ENCODE results near the gene MTSS2.

MTSS2 gene

DNA sequence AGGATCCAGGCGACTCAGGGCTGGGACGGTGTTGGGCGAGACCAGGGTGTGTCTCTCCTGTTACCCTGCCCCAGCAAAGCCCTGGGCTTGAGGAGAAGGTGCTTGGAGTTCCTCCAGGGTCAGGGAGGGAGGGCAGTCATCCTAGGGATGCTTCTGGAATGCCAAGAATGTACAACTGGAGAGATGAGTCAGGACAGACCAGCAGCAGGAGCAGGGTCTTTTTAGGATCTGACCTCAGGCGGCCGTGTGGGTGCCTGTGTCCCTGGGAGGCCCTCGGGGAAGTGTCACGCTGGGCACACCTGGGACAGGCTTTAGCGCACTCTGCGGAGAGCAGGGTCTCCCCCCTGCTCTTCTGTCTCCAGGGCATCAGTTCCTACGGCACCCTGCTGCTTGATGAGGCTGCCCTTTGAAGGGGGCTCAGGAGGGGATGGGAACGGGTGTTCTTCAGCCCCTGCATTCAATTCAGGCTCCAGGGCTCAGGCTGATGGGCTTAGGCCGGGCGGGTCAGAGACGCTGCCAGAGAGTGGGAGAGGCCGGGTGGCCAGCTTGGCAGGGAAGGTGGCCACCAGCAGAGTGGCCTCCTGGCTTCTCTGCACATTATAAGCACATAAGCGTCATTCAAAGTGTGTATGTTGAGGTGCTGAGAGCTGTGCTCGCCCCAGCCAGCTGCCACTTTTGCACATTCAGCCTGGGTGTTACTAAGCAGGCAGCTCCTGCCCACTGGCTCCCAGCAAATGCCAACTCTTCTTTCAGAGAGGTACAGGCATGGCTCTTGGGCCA is 8.4 kb upstream of the MTSS2 start:
- H3K9ac ChIP-seq (ENCODE audit: low read length): peak overlapping the region; percentile 39
- H3K36me3 ChIP-seq (ENCODE audit: control insufficient read depth, insufficient read depth, low read length): no peaks in the 10 kb centered on the region
- no peak overlapping the region for H3K4me3 ChIP-seq (ENCODE audit: low read length)
- H3K27me3 ChIP-seq (ENCODE audit: control insufficient read depth, insufficient read depth, low read length): no peaks in the 10 kb centered on the region
- peak overlapping the region; percentile 98 for H3K27ac ChIP-seq (ENCODE audit: low read depth, low read length)
- peaks cover 83% of the 10 kb centered on the region for H3K4me1 ChIP-seq (ENCODE audit: control insufficient read depth, insufficient read depth, low read length)

DNA sequence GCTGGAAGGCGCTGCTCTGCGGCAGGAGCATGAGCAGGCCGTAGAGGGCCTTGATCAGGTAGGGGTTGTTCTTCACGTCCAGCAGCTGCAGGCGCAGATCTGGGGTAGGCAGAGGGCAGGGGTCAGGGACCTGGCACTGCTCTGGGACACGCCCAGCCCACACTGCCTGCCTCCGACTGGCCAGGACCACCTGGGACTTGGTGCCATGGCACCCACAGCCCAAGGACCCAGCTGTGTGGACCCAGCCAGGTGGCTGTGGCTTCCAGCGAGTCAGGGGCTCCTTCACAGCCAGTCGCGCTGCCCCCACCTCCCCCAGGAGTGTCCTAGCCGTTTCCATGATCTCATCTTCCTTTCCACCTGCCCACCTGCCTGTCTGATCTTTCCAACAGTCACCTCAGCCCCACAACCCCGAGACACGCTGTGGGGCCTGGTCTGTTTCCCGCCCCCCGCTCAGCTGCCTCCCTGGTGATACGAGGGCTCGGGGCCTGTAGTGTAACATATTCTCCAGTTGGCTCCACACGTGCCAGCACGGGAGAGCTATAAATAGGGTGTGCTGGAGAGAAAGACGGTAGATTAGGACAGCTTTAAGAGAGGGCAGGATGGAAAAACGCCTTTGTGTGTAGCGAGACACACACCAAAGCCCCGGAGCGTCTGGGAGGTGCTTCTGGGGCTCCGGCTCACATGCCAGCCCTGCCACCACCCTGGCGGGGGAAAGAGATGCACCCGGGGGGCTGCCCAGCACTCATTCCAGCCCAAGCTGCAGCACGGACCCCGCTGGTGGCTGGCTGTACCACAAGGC is 7.2 kb upstream of the MTSS2 start:
- Histone ChIP-seq H3K4me1 (ENCODE audit: control insufficient read depth, insufficient read depth, low read length) (peaks cover 91% of the 10 kb centered on the region), H3K27ac (ENCODE audit: low read depth, low read length) (peak overlapping the region; percentile 98), H3K9ac (ENCODE audit: low read length) (no peak overlapping the region), H3K4me3 (ENCODE audit: low read length) (no peak overlapping the region), H3K27me3 (ENCODE audit: control insufficient read depth, insufficient read depth, low read length) (no peaks in the 10 kb centered on the region), H3K36me3 (ENCODE audit: control insufficient read depth, insufficient read depth, low read length) (no peaks in the 10 kb centered on the region)

DNA sequence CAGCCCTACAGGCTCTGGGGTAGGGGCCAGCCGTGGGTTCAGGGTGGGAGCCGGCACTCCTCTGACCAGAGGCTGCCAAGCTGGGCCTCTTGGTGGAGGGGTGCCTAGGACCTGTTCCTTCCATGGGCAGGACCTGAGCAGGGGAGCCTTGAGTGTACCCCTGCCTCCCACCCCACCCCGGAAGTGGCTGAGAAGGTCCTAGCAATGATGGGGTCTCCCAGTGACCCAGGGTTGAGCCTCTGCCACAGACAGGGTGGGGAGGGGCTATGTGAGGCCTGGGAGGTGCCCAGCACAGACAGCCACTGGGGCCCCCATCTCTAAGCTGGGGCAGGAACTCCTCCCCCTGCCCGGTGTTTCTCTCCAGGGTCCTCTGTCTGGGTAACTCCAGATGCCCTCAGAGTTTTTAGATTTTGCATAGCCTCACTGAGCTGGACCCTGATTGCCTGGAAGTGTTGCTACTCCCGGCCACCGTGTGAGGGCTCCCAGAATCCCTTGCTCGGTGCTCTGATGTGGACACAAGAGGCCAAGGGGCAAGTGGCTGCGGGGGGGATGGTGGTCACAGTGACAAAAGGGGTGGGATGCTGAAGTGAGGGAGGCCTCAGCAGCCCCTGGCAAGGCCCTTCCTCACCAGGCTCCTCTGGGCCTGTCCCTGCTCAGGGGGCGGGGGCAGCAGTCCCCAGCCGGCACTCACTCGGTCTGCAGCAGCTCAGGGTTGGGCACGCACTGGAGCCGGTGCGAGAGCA is 6.4 kb upstream of the MTSS2 start:
- Histone ChIP-seq H3K4me1 (ENCODE audit: control insufficient read depth, insufficient read depth, low read length) (peaks cover 91% of the 10 kb centered on the region), H3K27me3 (ENCODE audit: control insufficient read depth, insufficient read depth, low read length) (no peaks in the 10 kb centered on the region), H3K4me3 (ENCODE audit: low read length) (no peak overlapping the region), H3K9ac (ENCODE audit: low read length) (no peak overlapping the region), H3K36me3 (ENCODE audit: control insufficient read depth, insufficient read depth, low read length) (no peaks in the 10 kb centered on the region), H3K27ac (ENCODE audit: low read depth, low read length) (peak overlapping the region; percentile 98)

DNA sequence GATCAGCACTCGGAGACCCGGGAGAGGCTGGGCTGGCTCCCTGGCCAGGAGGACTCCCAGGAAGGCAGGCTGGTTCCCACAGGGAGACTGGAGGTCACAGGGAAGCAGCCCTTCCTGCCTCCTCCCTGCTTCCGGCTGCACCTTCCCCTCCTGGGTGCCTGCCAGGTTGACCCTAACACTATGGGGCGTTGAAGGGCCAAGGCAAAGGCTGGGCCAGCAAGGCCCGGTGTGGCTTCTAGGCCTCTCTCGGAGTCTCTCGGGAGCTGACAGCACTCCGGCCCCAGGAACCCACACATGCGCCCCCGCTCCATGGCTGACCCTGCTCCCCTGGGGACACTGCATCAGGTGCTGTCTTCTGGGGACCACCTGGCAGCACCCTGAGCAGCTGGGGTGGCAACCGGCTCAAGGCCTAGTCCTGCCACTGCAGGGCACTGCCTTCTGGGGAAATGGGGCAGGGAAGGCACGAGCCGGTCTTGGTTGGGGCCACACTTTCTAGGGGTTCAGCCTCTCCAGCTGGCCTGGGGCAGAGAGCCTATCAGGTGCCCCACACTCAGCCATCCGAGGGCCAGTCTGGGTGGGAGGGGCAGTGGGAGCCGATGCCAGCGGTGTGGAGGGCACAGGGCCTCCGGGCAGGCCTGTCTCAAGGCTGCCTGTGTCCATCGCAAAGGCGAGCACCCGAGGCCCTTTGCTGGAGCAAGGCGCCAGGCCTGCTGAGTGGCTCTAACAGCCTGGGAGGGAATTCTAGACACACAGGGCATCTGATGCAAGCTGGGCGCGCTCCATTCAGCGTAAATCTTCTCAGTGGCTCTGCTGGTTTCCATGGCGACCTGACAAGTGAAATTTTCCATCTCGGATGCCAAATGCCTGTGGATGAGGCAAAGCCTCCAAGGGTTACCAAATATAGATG is 5.6 kb upstream of the MTSS2 start:
- no peak overlapping the region for H3K4me3 ChIP-seq (ENCODE audit: low read length)
- peaks cover 96% of the 10 kb centered on the region for H3K4me1 ChIP-seq (ENCODE audit: control insufficient read depth, insufficient read depth, low read length)
- peak overlapping the region; percentile 98 for H3K27ac ChIP-seq (ENCODE audit: low read depth, low read length)
- peak overlapping the region; percentile 63 for H3K9ac ChIP-seq (ENCODE audit: low read length)
- H3K27me3 ChIP-seq (ENCODE audit: control insufficient read depth, insufficient read depth, low read length): no peaks in the 10 kb centered on the region
- H3K36me3 ChIP-seq (ENCODE audit: control insufficient read depth, insufficient read depth, low read length): no peaks in the 10 kb centered on the region

DNA sequence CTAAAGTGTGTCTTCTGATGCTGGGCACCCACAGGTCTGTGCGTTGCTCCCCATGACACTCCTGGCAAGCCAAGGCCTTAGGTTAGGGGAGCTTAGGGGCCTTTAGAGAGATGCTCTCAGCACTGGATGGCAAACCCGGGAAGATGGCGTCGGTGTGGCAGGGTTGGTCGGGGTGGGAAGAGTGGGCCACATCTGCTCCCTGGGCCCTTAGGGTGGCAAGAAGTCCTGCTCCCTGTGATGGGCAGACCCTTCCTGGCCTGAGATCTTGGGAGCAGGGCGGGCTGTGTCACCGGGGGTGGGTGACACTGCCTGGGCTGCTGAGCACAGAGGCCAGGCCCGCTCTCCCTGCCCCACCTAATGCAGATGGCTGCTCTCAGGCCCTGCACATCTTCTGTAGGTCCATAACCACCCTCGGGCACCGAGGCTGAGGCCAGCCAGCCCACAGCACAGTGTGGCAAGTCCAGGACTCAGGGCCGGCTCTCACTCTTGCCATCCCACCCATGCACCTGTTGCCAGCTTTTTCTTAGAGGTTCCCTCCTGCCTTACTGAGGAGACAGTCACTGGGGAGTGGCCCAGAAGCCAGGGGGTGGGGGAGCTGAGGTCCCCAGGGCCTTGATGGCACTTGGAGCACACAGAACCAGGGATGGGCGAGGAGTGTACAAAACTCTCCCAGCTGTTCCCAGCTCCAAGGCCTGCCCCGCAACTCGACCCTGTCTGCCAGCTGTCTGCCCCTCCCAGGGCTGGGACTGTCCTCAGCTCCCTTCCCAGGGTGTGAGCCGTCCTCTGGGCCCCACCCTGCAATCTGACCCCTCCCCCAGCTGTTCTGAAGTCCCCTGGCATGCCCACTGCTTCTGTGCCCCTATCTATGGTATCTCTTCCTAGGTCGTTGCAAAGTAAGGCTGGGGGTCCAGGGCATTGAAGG is 4.4 kb upstream of the MTSS2 start:
- Histone ChIP-seq H3K36me3 (ENCODE audit: control insufficient read depth, insufficient read depth, low read length) (no peaks in the 10 kb centered on the region), H3K27ac (ENCODE audit: low read depth, low read length) (peak overlapping the region; percentile 98), H3K4me1 (ENCODE audit: control insufficient read depth, insufficient read depth, low read length) (peaks cover 90% of the 10 kb centered on the region), H3K9ac (ENCODE audit: low read length) (no peak overlapping the region), H3K27me3 (ENCODE audit: control insufficient read depth, insufficient read depth, low read length) (no peaks in the 10 kb centered on the region), H3K4me3 (ENCODE audit: low read length) (no peak overlapping the region)

DNA sequence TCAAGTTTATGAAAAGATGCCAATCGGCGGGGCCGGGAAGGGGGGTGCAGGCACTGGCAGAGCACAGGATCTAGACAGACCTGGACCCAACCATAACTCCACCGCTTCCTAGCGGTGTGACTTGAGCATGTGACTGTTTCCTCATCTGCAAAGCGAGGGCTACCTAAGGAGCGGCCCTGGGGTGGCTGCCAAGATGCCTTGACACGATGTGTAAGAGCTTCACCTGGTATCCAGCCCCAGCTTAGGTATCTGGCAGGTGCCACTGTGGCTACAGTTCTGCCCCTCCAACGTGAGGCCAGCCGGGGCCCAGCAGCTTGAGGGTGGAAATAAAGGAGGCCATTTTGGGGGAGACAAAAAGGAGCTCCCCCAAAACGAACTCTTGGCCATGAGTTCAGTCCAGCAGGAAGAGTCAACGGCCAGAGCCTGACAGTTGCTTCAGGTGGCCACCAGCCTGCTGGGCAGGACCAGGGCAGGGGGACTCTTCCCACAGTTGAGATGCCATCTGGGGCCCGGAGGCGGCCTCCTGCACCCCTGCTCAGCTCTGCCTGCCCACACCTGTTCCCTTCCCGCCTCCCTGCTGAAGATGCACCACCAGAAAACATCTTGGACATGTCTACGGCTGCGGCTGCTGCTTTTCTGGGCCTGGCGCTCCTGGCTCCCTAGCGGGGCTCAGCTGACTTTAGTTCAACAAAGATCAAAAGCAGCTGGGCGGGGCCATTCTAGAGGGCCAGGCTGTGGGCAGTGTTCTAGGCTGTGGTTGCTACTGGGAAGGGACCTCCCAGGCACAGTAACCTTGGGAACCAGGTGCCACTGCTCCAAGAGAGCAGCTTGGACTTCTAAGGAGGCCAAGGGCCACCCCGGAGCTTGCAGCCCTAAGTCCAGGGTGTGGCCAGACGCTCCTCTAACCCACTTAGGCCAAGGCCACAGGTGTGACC is 3.4 kb upstream of the MTSS2 start:
- H3K27ac ChIP-seq (ENCODE audit: low read depth, low read length): peak overlapping the region; percentile 98
- peaks cover 81% of the 10 kb centered on the region for H3K4me1 ChIP-seq (ENCODE audit: control insufficient read depth, insufficient read depth, low read length)
- no peak overlapping the region for H3K9ac ChIP-seq (ENCODE audit: low read length)
- H3K4me3 ChIP-seq (ENCODE audit: low read length): no peak overlapping the region
- no peaks in the 10 kb centered on the region for H3K36me3 ChIP-seq (ENCODE audit: control insufficient read depth, insufficient read depth, low read length)
- no peaks in the 10 kb centered on the region for H3K27me3 ChIP-seq (ENCODE audit: control insufficient read depth, insufficient read depth, low read length)

DNA sequence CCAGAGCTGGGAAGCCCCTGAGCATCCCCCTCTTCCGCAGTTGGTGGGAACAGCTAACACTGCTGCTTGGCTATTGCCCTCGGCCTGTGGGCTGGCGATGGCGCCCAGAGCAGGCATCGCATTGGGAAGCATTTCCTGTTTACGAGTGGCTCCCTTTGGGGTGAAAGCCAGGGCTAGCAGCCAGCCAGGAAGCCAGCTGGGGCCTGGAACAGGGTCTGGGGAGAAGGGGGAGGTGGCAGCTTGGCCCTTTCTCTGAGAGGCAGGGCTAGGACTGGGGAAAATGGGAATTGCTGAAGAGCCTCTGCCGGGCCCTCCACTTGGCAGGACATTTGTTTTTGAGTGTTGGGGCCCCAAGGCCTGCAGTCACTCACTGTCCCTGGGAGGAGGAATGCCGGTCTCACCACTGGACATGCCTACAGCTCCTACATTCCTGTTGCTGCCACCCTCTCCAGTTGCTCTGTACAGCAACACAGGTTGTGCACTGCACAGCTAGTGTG is 2.4 kb upstream of the MTSS2 start:
- no peak overlapping the region for H3K9ac ChIP-seq (ENCODE audit: low read length)
- no peaks in the 10 kb centered on the region for H3K27me3 ChIP-seq (ENCODE audit: control insufficient read depth, insufficient read depth, low read length)
- H3K36me3 ChIP-seq (ENCODE audit: control insufficient read depth, insufficient read depth, low read length): no peaks in the 10 kb centered on the region
- peaks cover 79% of the 10 kb centered on the region for H3K4me1 ChIP-seq (ENCODE audit: control insufficient read depth, insufficient read depth, low read length)
- H3K4me3 ChIP-seq (ENCODE audit: low read length): peak overlapping the region; percentile 16
- peak overlapping the region; percentile 98 for H3K27ac ChIP-seq (ENCODE audit: low read depth, low read length)

DNA sequence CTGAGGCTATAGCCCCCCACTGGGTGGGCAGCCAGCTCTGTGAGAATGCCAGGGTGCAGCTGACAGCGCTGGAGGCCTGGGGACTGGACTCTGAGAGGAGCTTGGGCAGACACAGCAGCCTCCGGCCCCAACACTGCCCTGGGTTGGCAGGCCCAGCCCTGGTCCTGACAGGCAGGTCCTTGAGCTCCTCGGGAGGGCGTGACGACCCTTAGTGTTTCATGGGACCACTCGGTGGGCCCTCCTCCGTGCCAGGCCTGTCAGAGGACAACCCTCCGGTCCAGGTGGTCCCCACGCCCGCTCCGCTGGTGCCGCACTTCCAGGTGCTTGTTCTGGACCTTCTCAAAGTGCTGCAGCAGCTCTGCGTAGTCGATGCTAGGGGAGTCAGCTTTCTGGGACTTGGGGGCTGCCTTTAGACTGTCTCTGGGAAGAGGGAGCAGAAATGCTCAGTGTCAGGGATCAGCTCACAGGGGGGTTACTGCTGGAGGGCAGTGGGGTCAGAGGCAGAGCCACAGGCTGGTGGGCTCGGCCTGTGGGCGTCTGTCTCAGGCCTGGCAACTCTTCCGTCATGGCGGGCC is 1.9 kb upstream of the MTSS2 start:
- H3K9ac ChIP-seq (ENCODE audit: low read length): no peak overlapping the region

DNA sequence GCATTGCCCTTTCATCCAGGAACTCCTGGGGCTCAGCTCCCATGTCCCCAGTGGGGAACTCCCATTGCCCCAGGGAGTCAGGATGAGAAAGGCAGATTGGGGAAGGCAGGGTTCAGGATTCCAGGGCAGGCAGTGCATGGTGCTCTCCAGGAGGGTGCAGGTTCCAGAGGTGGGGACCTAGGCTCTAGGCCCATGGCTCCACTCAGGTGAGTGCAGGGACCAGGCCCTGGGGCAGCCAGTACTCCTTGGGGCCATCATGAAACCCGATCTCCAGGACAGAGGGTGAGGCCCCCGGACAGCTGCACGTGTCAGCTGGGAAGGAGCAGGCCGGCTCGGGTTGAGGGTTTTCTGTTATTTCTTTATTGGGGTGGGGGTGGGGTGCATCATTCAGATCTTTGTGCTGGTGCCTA is 1.3 kb upstream of the MTSS2 start:
- peak overlapping the region; percentile 33 for H3K4me3 ChIP-seq (ENCODE audit: low read length)
- H3K9ac ChIP-seq (ENCODE audit: low read length): no peak overlapping the region
- no peaks in the 10 kb centered on the region for H3K36me3 ChIP-seq (ENCODE audit: control insufficient read depth, insufficient read depth, low read length)
- H3K27me3 ChIP-seq (ENCODE audit: control insufficient read depth, insufficient read depth, low read length): no peaks in the 10 kb centered on the region
- peak overlapping the region; percentile 98 for H3K27ac ChIP-seq (ENCODE audit: low read depth, low read length)
- peaks cover 77% of the 10 kb centered on the region for H3K4me1 ChIP-seq (ENCODE audit: control insufficient read depth, insufficient read depth, low read length)

More for the DNA sequence above, 1.9 kb upstream of the MTSS2 start:
- Histone ChIP-seq H3K27me3 (ENCODE audit: control insufficient read depth, insufficient read depth, low read length) (no peaks in the 10 kb centered on the region), H3K27ac (ENCODE audit: low read depth, low read length) (peak overlapping the region; percentile 98), H3K4me1 (ENCODE audit: control insufficient read depth, insufficient read depth, low read length) (peaks cover 79% of the 10 kb centered on the region), H3K4me3 (ENCODE audit: low read length) (peak overlapping the region; percentile 16), H3K36me3 (ENCODE audit: control insufficient read depth, insufficient read depth, low read length) (no peaks in the 10 kb centered on the region)
